ENCODE data around the gene GPAT3.
"Not testable (repeated sequence)": the region's sequence is repeated elsewhere in the genome, so short reads cannot be mapped to it uniquely, and the experiment has no call there.

The GPAT3 gene

DNA sequence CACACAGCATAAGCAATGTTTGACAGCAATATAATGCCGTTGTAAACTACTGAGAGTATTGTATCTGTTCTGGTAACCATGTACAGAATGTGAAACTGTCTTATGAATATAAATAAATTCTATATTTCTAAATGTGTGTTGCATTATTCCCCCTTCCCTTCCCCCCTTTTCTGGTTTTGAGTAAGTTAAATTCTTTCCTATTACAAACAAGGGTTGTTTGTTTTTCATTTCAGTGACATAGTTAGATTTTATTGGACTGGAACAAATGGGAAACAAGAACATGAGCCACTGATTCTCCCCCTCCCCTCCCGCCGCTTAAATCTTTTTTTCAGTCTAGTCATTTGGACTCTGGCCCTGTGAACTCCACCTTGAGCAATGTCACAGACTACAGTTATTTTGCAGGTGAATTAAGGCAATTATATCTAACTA is 69.8 kb downstream of the GPAT3 start:
- DNase-seq: no peak

DNA sequence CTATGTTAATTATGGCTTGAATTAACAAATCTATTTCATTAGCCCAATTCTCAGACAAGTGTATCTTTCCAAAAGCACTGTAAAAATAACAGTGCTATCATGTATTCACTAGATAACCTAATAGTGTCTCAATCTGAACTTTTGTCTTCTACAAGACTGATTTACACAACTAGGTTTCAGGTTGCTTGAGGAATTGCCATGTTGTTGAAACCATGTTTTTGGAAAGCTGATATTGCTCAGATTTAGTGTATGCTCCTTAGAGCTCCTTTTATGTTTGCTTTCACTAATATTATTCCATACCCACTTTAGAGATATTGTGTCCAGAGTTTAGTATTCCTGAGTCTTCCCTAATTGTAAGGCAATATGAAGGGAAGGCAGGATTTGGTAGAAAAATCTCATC is 70.6 kb downstream of the GPAT3 start:
- DNase-seq: no peak

DNA sequence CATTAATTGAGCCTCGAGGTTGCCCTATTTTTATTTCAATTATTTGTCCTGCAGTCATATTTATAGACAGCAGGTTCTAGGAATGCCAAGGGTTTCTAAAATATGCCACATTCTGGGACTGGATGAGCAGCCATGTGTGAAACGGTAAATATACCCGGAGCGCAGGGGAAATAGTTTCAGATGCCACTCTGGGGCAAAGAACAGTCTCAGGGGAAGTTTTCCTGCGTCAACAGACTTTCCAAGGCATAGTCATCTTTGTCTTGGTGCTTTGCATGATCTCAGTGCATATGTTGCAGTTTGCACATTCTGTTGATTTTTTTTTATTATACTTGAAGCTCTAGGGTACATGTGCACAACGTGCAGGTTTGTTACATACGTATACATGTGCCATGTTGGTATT is 71.0 kb downstream of the GPAT3 start:
- no peak for DNase-seq

DNA sequence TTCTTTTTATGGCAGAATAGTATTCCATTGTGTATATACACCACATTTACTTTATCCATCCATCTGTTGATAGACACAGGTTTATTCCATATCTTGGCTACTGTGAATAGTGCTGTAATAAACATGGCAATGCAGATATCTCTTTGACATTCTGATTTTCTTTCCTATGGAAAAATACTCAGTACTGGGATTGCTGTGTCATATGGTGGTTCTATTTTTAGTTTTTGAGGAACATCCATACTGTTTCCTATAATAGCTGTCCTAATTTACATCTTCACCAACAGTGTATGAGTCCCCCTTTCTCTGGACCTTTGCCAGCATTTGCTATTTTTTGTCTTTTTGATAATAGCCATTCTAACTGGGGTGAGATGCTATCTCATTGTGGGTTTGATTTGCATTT is 73.5 kb downstream of the GPAT3 start:
- DNase-seq: no peak

DNA sequence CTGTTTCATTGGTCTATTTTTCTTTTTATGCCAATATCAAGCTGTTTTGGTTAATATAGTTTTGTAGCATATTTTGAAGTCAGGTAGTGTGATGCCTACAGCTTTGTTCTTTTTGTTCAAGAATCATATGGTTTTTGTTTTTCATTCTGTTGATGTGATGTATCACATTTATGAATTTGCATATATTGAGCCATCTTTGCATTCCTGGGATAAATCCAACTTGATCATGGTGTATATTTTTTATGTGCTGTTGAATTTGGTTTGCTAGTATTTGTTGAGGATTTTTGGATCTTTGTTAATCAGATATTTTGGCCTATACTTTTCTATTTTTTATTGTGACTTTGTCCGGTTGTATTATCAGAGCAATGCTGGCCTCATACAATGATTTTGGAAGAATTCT is 74.8 kb downstream of the GPAT3 start:
- no peak for DNase-seq

DNA sequence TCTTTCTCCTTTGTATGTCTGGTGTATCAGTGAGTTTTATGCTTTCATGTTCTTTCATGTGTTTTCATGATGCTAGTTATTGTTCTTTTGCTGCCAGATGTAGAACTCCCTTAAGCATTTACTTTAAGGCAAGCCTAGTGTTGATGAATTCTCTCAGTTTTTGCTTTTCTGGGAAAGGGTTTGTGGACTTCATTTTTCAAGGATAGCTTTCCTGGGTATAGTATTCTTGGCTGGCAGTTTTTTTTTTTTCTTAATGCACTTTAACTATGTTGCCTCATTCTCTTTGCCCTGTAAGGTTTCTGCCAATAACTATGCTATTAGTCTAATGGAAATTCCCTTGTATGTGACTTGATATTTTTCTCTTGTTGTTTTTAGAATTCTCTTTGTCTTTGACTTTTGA is 77.1 kb downstream of the GPAT3 start:
- DNase-seq: no peak

DNA sequence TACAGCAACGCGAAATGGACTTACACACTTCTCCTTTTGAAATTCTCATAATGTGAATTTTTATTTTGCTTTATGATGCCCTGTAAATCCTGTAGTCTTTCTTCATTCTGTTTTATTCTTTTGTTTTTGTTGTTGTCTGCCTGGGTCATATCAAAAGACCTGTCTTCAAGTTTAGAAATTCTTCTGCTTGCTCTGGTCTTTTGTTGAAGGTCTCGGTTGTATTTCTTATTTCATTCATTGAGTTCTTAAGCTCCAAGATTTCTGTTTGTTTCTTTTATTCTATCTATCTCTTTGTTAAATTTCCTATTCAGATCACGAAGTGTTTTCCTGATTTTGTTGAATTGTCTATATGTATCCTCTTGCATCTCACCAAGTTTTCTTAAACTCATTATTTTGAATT is 78.1 kb downstream of the GPAT3 start:
- no peak for DNase-seq

DNA sequence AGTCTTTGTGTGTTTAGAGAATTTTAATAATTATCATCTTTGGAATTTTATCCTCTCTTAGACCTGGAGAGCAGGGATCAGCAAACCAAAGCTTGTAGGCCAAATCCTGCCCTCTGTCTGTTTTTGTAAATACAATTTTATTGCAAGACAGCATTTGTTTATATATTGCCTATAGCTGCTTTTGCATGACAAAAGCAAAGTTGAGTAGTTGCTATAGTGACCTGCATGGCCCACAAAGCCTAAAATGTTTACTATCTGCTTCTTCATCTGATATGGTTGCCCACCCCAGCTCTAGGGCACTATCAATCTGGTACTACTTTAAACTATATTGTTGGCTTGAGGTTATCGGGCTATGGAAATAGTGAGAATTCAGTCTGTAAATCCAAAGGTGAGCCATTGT is 80.3 kb downstream of the GPAT3 start:
- DNase-seq: no peak

DNA sequence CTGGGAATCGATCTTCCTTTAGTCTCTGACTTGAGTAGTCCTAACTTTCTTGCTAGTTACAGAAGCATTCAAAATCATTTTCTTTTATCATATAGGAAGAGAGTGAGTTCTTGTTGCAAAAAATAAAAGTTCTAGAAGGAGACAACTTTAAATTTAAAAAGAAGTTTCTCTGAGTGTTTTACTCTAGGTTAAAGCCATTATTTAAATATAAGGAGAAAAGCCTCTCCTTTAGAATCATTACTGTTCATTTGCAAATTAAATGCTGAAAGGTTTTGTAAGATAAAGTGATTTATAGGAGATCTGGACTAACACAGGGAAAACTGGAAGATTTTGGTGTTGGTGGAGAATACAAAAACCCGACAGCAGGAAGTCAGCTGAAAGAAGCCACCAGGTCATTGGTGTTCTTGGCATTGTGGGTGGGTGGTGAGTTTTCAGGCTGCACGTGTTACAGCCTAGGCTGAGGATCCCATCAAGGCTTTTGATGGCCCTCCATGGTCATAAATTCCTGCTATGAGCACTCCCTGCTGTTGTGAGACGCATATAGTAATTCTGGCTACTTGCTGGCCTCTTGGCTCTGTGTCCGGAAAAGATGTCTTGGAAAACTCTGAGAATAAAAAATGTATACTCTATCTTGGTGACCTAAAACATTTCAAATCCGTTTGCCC is 81.6 kb downstream of the GPAT3 start:
- no peak for DNase-seq

DNA sequence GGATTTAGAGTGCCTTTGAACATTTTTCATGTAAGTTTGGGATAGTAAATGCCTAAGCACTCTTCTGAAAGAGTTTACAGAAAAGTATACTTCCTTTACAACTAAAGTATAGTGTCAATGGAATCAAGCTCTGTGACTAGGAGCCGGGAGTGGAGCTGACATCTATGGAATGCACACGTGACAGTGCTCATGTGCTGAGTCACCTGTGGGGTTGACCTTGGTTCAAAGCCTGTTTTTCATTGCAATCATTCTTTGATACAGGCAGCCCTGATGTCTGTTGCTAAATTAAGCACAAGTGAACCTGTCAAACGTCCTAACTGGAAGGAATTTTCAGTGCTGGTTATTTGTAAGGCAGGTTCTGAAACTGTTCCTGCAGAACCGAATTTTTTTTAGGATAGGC is 82.5 kb downstream of the GPAT3 start:
- DNase-seq: no peak

DNA sequence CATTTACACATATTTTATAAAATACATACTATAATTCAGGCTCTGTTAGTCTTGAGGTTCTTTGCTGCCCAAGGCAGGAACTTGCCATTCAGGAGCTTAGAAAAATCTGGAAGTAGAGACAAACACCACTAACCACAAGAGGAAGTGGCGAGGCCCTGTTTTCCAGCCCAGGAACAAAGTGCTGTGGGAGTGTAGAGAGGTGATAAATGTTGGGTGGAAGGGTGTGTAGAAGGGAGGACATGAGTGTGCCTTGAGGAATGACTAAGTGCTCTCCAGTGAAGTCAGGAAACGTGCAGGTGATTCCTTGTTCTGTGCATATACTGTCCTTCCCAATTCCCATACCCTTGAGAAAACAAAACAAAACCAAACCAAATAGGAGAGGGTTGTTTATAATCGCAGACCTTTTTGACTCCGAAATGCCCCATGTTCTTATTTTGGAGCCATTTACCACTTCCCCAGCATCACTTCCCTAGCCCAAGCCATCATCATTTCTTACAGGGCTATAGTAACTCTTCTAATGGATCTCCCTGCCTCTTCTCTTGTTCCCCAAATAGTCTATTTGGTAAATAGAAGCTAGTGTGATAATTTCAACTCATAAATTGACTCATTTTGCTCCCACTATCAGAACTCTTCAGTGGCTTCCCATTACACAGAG is 83.2 kb downstream of the GPAT3 start:
- peak; percentile 4 for DNase-seq

DNA sequence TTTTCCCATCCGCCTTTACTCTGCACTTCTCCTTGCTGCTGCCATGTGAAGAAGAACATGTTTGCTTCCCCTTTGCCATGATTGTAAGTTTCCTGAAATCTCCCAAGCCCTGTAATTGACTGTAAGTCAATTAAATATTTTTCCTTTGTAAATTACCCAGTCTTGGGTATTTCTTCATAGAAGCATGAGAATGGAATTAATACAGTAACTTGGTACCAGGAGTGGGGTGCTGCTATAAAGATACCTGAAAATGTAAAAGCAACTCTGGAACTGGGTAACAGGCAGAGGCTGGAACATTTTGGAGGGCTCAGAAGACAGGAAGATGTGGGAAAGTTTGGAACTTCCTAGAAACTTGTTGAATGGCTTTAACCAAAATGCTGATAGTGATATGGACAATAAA is 86.2 kb downstream of the GPAT3 start:
- DNase-seq: not testable (repeated sequence)

DNA sequence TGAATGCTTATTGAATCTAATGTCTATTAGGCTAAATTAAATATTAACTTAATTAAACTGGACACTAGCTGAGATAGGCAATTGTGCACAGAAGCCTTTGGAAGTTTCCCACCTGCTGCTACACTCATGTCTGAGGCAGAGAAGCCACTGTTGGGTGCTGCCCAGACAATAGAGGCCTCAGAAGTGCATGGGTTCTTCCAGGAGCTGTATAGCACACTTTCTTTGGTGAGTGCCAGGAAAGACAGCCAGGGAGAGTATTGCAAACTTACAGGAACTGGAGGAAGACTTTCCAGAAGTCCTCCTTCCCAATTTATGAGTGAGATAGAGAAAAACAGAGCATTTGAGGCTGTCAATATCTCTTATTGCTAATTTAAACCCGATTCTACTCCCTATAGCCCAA is 89.9 kb downstream of the GPAT3 start:
- no peak for DNase-seq

DNA sequence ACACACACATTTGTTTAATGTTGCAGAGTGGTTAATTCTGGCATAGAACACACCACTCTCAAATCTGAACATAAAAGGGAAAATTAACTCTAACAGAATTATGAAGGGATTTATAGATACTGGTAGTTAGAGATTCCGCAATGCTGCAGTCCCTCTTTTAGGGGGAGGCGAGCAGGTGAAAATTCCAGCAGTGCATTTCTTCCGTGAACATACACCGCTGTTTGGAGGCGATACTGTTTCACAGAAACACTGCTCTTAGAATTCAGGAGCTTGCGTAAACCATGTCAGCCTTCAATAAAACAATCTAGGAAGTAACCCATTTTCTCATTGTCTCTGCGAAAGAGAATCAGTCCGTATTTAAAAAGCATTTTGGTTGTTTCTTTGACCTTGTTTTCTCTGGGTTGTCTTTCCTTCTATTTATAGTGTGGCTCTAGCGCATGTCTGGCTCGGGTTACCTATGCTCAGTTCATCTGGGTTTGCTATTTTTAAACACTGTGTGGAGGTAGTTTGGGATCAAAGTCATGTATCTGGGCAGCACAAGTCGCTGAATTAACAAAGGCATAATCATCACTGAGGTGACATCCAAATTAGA is 90.4 kb downstream of the GPAT3 start:
- DNase-seq: no peak

DNA sequence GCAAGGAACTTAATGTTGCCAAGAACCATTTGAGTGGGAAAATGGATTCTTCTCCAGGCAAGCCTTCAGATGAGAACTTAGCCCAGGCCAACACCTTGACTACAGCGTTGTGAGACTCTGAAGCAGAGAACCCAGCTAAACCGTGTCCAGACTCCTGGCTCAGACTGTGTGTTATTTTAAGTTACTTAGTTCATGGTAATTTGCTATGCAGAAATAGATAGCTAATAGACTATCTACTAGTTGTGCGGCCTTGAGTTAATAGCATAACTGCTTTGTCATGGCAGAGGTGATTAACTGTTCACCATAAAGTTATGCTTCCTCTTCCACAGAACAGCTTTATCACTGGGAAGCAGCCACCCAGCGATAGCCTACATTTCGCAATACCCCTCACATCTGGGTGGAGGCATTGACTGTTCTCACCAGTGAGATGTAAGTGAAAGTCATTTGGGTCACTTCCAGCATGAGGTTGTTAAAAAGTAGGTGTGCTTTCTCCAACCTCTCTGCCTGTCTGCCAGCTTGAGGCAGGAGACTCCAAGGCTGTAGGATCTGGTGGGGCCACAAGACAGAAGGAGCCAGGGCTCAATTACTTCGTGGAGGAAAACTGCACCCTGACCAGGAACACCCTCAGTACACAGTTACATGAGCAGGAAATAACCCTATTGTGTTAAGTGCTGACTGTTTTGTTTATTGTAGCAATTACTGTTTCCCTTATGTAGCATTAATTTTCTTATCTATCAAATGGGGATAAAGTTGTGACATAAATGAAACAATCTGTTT is 94.2 kb downstream of the GPAT3 start:
- DNase-seq: peak; percentile 56

DNA sequence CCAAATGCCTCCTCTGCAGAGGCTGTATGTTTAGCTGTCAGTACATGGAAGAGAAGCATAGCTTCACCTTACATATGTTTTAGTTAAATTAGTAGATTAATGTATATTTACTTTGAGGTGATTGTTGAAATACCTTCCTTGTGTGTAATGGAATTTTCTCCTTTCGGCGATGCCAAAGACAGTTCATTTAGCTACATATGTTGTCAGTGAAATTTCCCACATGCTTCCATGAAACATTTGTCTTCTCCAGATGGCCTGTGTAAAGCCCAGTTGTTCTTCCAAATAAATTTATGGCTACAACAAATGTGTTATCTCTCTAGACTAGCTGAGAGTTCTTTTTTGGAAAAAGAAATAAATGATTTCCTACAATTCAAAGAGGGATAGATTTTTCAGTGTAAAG is 95.2 kb downstream of the GPAT3 start:
- DNase-seq: no peak

DNA sequence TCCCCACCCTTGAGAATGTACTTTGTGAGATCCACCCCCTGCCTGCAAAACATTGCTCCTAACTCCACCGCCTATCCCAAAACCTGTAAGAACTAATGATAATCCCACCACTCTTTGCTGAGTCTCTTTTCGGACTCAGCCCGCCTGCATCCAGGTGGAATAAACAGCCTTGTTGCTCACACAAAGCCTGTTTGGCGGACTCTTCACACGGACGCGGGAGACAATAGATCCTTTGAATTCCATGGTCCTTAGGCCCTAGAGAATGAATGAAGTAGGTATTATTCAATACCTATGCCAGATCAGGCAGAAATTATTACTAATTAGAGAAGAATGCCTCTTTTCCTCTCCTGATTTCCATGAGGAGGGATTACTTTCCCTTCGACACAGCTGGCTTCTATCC is 101.0 kb downstream of the GPAT3 start:
- DNase-seq: no peak

DNA sequence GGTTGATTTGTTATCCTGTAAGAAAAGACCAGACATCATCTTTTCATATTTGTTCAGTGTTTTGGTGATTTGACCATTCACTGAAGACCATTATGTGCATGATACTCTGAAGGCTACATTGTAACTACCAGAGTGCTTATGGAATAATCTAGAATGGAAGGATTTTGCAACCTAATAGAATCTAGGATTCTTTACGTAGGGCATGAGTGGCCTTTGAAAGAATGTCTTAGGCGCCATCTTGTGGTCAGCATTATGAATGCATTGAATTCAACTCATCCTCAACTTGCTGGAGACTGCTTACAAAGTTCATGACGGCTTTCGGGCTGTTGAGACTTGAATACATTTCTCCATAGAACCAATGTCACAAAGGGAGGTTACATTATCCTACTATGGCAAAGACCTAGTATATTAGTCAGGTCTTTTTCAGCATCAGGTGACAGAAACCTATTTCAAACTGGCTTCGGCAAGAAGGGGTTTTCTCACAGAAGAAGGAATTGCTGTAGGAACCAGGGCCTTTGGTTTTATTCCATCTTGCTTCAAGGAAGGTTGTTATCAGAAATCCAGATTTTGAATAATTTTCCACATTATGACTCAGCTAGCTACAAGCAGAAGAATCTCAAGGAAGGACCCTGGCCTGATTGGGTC is 104.1 kb downstream of the GPAT3 start:
- peak; percentile 23 for DNase-seq

DNA sequence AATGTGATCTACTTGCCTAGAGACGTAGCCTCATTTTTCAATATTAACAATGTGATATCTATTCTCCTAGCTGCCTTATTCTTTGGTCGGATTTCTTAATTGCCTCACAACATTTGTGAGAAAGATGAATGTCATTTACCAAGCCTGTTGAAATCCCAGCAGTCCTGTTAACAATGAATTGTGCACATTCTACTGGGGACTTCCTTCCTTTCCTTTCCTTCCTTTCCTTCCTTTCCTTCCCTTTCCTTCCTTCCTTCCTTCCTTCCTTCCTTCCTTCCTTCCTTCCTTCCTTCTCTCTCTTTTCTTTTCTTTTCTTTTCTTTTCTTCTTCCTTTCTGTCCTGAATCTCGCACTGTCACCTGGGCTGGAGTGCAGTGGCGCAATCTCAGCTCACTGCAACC is 107.1 kb downstream of the GPAT3 start:
- DNase-seq: no peak

DNA sequence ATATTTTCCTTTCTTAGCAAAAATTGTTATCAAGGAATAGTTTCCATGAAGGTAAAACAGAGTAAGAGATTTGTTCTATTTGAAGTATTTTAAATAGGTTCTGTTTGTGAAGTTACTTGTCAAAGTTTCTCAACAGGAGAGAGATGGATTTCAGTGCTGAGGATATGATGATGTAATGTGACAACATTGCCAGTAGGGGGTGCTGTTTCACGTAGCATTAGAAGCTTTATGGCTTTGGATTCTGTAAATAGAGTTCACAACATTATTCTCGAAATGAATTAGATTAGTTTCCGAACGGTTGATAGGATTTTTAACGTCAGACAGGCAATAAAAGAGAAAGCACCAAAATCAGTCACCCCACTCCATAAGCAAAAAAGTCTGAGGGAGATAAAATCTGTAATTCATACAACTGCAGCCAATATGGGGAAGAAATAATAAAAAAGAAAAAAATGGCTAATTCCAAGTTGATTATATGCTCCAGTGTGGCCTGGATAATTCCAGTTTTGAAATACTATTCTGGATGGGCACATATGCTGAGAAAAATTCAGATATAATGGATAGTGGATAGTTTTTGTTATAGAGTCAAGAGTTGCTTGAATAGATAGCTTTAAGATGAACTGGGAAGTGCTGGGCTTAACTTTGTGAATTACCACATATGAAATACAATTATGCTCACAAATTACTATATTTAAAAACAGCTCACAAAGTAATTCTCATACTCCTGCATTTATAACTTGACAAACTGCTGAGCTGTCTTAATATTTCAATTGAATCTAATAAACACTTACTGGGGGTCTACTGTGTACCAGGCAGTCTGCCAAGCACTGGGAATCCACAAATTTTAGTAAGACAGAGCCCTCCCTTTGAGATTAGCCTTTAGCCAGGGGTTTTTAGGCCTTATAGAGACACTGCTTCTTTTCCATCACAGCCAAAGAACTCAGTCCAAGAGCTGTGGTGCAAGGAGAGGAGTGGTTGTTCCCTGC is 109.1 kb downstream of the GPAT3 start:
- no peak for DNase-seq

DNA sequence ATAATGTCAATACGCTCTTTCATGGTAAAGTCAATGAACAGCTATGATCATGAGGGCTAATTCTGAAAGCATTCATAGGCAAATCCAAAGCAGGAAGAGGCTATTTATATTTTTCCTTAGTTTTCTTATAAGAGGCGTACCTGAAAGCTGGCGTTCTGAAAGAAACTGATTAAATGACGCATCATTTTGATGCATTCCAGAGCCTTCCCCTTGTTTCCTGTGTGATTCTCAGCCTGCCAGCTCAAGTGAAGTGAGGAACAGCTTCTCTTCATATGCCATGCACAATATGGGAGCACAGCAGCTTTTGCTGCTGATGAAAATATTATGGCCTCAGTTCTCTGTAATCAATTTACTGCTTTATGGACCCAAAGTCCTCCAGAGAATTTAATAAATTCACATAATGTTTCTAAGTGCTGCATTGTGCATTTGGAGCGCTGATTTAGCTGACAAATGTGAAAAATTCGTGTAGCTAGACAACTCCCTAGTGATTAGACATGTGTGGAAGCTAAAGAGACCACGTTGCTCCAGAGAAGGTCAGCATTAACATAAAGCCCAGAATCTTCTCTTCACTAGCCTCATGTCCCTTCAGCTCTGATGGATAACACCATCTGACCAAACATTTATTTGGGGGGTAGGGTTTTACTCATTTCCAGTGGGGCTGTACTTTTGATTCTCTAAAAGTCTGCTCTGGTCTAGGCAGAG is 110.8 kb downstream of the GPAT3 start:
- no peak for DNase-seq

All from CD4-positive, alpha-beta T cell treated with Interferon gamma for 1 hour (primary cell).